Erythroblast (primary cell): ENCODE measurements around the gene DYRK4.
"Not testable (repeated sequence)": the region's sequence is repeated elsewhere in the genome, so short reads cannot be mapped to it uniquely, and the experiment has no call there.

ENCODE experiments used
- GATA1 ChIP-seq: IDR thresholded peaks from 2 replicates; pipeline ENCODE4 v1.6.1; 2011; ENCODE audit warnings: low read depth, mild to moderate bottlenecking, control low read depth, low read length, moderate library complexity
- POLR2A ChIP-seq: IDR thresholded peaks from 2 replicates; pipeline ENCODE4 v1.6.1; 2011; ENCODE audit warnings: mild to moderate bottlenecking, low read length

- TF ChIP-seq POLR2A, GATA1: not testable (repeated sequence)
Observed at GRCh38 chr12:4523443-4523842, 38.6 kb upstream of the DYRK4 start.
